Cardiac atrium fibroblast (primary cell): ENCODE results near the gene CSTB. TPM values are rescaled to one million over a fixed set of nuclear protein-coding genes. Genes with fewer than 3 reads are reported as not detected.

Experiments
- total RNA-seq: library from RNA; depleted of rRNA; stranded (reverse); fragments of >200 nt; gene quantifications from 2 replicates; pipeline ENCODE4 v1.2.3, GENCODE V29; 2015

Gene CSTB
- total RNA-seq: 15.5 and 19.0 TPM in 2 replicates

GRCh38 chr21:43775795-43776430 is at the start of gene CSTB:
Gene CSTB, minus strand, starts transcription at chr21:43776308. Its CDS starts 39 bp downstream, at chr21:43776269.

GRCh38 chr21:43789276-43790009 is 13.3 kb upstream of the CSTB start, which contains the start of gene RRP1:
Gene RRP1, plus strand, starts transcription at chr21:43789577. Its CDS starts 53 bp downstream, at chr21:43789630.

Other genes starting within 250 kb of the CSTB start
- gene HSF2BP, start 116.8 kb downstream of the CSTB start, total RNA-seq: 1.5 and 2.0 TPM in 2 replicates
- gene RRP1B, start 116.7 kb downstream of the CSTB start, total RNA-seq: 12.6 and 16.8 TPM in 2 replicates
- gene PDXK, start 57.2 kb downstream of the CSTB start, total RNA-seq: 78.7 and 87.5 TPM in 2 replicates
- gene RRP1, start 13.3 kb upstream of the CSTB start, total RNA-seq: 13.9 and 15.4 TPM in 2 replicates
- gene AGPAT3, start 88.9 kb upstream of the CSTB start, total RNA-seq: 28.3 and 34.8 TPM in 2 replicates
- gene TRAPPC10, start 236.0 kb upstream of the CSTB start, total RNA-seq: 13.4 and 14.7 TPM in 2 replicates